ENCODE data around the gene ARHGAP26. TPM values are rescaled to one million over a fixed set of nuclear protein-coding genes. Genes with fewer than 3 reads are reported as not detected.

The ARHGAP26 gene
- total RNA-seq, 1 donor from 2014 or later: 8.6 TPM

DNA sequence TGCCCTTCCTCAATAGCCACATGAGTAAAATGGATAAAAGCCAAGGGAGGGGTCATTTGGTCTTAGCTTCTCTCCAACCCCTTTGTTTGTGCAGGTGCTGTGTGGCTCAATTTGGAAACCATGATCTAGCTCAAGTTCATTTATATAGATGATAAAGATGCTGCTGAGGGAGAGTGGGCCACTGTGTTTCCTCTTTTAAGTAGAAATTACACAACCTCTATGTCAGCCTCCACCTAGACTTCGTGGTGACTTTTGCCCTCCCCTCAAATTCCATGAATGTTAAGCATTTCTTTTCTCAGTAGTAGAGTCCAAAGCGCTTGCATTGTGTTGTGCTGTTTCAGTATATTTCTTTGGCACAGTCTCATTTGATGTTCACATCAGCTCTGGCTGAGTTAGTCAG, 241.4 kb downstream of the ARHGAP26 start:
- H3K4me3 ChIP-seq (ENCODE audit: low read depth, low read length): no peak overlapping the region
- DNase-seq (ENCODE audit: low read depth): no peak
- no peaks in the 10 kb centered on the region for H3K27me3 ChIP-seq (ENCODE audit: control insufficient read depth, insufficient read depth, low read length)
- H3K36me3 ChIP-seq (ENCODE audit: control insufficient read depth, insufficient read depth, low read length): no peaks in the 10 kb centered on the region
- TF ChIP-seq, protein P1, sequence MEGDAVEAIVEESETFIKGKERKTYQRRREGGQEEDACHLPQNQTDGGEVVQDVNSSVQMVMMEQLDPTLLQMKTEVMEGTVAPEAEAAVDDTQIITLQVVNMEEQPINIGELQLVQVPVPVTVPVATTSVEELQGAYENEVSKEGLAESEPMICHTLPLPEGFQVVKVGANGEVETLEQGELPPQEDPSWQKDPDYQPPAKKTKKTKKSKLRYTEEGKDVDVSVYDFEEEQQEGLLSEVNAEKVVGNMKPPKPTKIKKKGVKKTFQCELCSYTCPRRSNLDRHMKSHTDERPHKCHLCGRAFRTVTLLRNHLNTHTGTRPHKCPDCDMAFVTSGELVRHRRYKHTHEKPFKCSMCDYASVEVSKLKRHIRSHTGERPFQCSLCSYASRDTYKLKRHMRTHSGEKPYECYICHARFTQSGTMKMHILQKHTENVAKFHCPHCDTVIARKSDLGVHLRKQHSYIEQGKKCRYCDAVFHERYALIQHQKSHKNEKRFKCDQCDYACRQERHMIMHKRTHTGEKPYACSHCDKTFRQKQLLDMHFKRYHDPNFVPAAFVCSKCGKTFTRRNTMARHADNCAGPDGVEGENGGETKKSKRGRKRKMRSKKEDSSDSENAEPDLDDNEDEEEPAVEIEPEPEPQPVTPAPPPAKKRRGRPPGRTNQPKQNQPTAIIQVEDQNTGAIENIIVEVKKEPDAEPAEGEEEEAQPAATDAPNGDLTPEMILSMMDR (IDR thresholded peaks at IDR 0.05; ENCODE audit: insufficient read depth, low read length, poor library complexity, severe bottlenecking): no peak

- H3K4me3 ChIP-seq (ENCODE audit: low read depth, low read length): no peak overlapping the region
- DNase-seq (ENCODE audit: low read depth): no peak
- no peaks in the 10 kb centered on the region for H3K27me3 ChIP-seq (ENCODE audit: control insufficient read depth, insufficient read depth, low read length)
- TF ChIP-seq, protein P1 (IDR thresholded peaks at IDR 0.05; ENCODE audit: insufficient read depth, low read length, poor library complexity, severe bottlenecking): no peak
- no peaks in the 10 kb centered on the region for H3K36me3 ChIP-seq (ENCODE audit: control insufficient read depth, insufficient read depth, low read length)
These were observed 243.2 kb downstream of the ARHGAP26 start for GRCh38 chr5:143013176-143013891.

- H3K4me3 ChIP-seq (ENCODE audit: low read depth, low read length): no peak overlapping the region
- no peaks in the 10 kb centered on the region for H3K36me3 ChIP-seq (ENCODE audit: control insufficient read depth, insufficient read depth, low read length)
- DNase-seq (ENCODE audit: low read depth): no peak
- TF ChIP-seq, protein P1 (IDR thresholded peaks at IDR 0.05; ENCODE audit: insufficient read depth, low read length, poor library complexity, severe bottlenecking): peak; percentile 28
- H3K27me3 ChIP-seq (ENCODE audit: control insufficient read depth, insufficient read depth, low read length): no peaks in the 10 kb centered on the region
These were observed 244.0 kb downstream of the ARHGAP26 start for GRCh38 chr5:143014017-143014651.

DNA sequence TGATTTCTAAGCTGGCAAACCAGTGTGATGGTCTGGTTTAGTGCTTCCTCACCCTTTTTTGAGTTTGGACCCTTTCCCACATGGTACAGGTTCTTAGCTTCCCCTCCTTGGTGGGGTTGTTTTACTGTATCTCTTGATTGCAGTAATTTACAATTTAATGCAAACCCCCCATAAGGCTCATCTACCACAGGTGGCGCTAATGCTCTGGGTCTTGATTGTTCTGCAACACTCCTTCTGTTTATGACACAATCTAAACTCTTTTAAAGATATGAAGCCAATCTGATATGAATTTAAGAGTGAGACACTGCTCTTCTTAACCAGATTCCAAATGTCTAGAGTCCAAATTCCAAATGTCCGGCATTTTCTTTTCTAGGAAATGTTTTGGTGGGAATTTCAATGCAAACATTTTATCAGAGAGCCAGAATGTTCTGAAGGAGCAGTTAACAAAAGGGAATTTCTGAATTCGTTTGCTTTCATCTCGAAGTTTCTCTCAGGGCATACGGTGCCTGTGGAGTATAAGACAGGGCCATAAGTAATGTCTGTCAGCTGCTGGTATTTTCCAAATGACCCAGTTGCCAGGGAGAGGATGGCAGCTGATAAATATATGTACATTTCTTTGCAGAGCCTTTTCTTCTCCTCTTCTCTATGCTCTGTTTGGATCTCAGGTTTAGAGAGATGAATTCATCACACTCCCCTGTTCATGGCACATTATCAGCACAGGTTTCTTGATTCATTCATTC, 246.8 kb downstream of the ARHGAP26 start:
- no peaks in the 10 kb centered on the region for H3K36me3 ChIP-seq (ENCODE audit: control insufficient read depth, insufficient read depth, low read length)
- no peaks in the 10 kb centered on the region for H3K27me3 ChIP-seq (ENCODE audit: control insufficient read depth, insufficient read depth, low read length)
- DNase-seq (ENCODE audit: low read depth): no peak
- H3K4me3 ChIP-seq (ENCODE audit: low read depth, low read length): no peak overlapping the region
- TF ChIP-seq, protein P1 (IDR thresholded peaks at IDR 0.05; ENCODE audit: insufficient read depth, low read length, poor library complexity, severe bottlenecking): peak; percentile 31

DNA sequence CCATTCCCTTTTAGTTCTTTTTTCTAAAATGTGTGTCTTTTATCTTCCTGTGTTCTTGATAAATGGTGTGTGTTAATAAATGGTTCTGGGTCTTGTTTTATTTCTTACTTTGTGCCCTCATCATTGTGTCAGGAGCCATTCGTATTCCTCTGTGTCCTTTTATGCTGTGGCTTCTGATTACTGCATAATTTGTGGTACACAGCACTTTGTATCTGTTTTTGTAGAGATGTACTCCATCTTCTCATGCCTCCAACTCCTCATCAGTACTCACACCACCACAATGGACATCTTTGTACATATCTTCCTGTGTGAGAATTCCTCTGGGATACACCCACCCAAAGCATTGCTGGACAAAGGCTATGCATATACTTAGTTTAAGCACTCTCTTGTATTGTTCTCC, 247.4 kb downstream of the ARHGAP26 start:
- DNase-seq (ENCODE audit: low read depth): no peak
- no peak overlapping the region for H3K4me3 ChIP-seq (ENCODE audit: low read depth, low read length)
- H3K27me3 ChIP-seq (ENCODE audit: control insufficient read depth, insufficient read depth, low read length): no peaks in the 10 kb centered on the region
- no peaks in the 10 kb centered on the region for H3K36me3 ChIP-seq (ENCODE audit: control insufficient read depth, insufficient read depth, low read length)
- TF ChIP-seq, protein P1 (IDR thresholded peaks at IDR 0.05; ENCODE audit: insufficient read depth, low read length, poor library complexity, severe bottlenecking): no peak
